KOPT-K1 (cell line): ENCODE results near the gene GRIN3B.
A peak's percentile ranks its signal among the peaks of the same experiment; 100 is the strongest.

Source experiments
- H3K27ac ChIP-seq: fragments of 200-600 bp; sonication (generic); 2 replicates; pipeline ENCODE4 v1.5.1; 2016; ENCODE audit warnings: antibody characterized with exemption, mild to moderate bottlenecking, low read depth, low read length; ENCODE audit not compliant: poor library complexity, severe bottlenecking
- H3K36me3 ChIP-seq: fragments of 200-600 bp; sonication (generic); 2 replicates; pipeline ENCODE4 v1.5.1; 2017; ENCODE audit warnings: antibody characterized with exemption, mild to moderate bottlenecking, low read length, moderate library complexity; ENCODE audit not compliant: insufficient read depth
- H3K9me3 ChIP-seq: fragments of 200-600 bp; sonication (generic); 2 replicates; pipeline ENCODE4 v1.5.1; 2017; ENCODE audit warnings: antibody characterized with exemption, low read length, mild to moderate bottlenecking; ENCODE audit not compliant: insufficient read depth, poor library complexity, severe bottlenecking

Gene GRIN3B

DNA sequence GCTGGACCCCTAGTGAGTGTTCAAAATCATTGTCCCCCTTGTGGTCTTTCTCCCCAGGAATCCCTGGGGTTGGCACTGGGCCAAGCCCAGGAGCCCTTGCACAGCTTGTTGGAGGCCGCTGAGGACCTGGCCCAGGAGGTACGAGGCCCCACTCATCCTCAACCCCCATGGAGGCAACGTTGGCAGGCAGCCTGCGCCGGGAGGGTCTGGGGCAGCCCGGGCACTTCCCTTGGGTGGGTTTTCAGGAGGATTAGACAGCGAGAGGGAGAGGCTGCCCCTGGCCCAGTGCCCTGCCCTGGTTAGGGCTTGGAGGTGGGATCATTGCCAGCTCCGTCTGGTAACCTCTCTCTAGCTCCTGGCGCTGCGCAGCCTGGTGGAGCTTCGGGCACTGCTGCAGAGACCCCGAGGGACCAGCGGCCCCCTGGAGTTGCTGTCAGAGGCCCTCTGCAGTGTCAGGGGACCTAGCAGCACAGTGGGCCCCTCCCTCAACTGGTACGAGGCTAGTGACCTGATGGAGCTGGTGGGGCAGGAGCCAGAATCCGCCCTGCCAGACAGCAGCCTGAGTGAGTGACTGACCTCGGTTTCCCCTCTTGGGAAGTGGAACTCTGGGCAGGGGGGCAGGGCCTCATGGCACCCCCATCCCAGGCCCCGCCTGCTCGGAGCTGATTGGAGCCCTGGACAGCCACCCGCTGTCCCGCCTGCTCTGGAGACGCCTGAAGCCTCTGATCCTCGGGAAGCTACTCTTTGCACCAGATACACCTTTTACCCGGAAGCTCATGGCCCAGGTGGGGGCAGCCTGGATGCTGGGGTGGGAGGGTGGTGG, 42.7 kb downstream of the GRIN3B start:
- no peak overlapping the region for H3K27ac ChIP-seq
- H3K9me3 ChIP-seq, result no peaks in the 10 kb centered on the region
- H3K36me3 ChIP-seq, result no peaks in the 10 kb centered on the region; the same call in 1 of the 2 replicates

DNA sequence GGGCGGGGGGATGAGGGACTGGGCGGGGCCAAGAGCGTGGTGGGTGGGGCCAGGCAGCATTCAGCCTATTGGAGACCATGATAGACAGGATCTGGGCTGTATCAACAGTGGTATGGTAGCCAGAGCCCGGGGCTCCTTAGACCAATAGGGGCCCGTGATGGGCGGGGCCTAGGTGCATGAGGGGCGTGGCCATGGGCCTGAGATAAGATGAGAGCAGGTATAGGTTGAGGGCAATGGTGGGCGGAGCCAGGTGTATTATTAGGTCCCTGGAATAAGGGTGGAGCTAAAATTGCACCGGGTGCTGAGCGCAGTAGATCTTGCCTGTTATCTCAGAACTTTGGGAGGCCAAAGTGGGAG, 45.0 kb downstream of the GRIN3B start:
- no peaks in the 10 kb centered on the region for H3K9me3 ChIP-seq
- H3K27ac ChIP-seq, result no peak overlapping the region
- no peaks in the 10 kb centered on the region; the same call in 1 of the 2 replicates for H3K36me3 ChIP-seq

DNA sequence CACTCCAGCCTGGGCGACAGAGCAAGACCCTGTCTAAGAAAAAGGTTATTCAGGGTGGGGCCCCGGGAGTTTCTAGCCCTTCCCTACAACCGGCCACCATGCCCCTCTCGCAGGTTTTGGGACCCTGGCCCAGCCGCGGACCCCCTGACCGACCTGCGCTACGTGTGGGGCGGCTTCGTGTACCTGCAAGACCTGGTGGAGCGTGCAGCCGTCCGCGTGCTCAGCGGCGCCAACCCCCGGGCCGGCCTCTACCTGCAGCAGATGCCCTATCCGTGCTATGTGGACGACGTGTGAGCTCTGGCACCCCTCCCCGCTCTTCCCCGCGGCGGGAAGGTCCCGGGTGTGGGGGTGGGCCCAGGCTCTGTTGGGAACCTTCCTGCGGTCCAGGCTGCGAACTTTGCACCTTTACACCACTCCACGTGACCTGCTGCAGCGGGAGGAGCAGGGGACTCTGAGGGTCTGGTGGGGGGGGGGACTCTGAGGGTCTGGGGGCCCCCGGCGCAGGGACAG, 46.0 kb downstream of the GRIN3B start:
- no peak overlapping the region for H3K27ac ChIP-seq
- no peaks in the 10 kb centered on the region for H3K9me3 ChIP-seq
- H3K36me3 ChIP-seq, result no peaks in the 10 kb centered on the region; the same call in 1 of the 2 replicates

DNA sequence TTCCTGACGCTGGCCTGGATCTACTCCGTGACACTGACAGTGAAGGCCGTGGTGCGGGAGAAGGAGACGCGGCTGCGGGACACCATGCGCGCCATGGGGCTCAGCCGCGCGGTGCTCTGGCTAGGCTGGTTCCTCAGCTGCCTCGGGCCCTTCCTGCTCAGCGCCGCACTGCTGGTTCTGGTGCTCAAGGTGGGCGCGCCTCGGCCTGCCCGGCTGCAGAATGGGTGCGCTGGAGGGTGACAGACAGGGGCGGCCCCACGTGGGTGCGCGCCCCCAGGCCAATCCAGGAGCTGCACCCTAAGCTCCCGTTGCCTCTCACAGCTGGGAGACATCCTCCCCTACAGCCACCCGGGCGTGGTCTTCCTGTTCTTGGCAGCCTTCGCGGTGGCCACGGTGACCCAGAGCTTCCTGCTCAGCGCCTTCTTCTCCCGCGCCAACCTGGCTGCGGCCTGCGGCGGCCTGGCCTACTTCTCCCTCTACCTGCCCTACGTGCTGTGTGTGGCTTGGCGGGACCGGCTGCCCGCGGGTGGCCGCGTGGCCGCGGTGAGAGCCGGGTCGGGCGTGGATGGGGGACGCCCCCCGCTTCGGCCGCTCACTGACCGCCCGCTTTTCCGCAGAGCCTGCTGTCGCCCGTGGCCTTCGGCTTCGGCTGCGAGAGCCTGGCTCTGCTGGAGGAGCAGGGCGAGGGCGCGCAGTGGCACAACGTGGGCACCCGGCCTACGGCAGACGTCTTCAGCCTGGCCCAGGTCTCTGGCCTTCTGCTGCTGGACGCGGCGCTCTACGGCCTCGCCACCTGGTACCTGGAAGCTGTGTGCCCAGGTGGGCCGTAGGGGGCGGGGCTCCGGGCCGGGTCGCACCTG, 46.8 kb downstream of the GRIN3B start:
- H3K27ac ChIP-seq, result no peak overlapping the region

DNA sequence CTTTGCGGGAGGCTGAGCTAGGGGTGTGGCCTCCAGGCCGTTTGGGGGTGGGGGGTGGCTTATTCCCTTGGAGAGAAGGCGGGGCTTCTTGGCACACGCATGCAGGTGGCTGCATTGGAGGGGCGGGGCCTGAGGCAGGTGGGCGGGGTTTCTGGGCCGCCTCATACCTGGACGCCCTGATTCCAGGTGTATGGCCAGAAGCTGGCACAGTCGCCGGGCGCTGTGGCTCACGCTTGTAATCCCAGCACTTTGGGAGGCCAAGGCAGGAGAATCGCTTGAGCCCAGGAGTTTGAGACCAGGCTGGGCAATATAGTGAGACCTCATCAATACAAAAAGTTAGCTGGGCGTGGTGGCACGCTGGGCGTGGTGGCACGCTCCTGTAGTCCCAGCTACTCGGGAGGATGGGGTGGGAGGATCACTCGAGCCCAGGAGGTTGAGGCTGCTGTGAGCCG, 47.5 kb downstream of the GRIN3B start:
- no peaks in the 10 kb centered on the region; the same call in 1 of the 2 replicates for H3K36me3 ChIP-seq
- H3K9me3 ChIP-seq, result no peaks in the 10 kb centered on the region
- no peak overlapping the region for H3K27ac ChIP-seq

More for the DNA sequence above, 46.8 kb downstream of the GRIN3B start:
- Histone ChIP-seq H3K9me3 (no peaks in the 10 kb centered on the region), H3K36me3 (no peaks in the 10 kb centered on the region; the same call in 1 of the 2 replicates)

DNA sequence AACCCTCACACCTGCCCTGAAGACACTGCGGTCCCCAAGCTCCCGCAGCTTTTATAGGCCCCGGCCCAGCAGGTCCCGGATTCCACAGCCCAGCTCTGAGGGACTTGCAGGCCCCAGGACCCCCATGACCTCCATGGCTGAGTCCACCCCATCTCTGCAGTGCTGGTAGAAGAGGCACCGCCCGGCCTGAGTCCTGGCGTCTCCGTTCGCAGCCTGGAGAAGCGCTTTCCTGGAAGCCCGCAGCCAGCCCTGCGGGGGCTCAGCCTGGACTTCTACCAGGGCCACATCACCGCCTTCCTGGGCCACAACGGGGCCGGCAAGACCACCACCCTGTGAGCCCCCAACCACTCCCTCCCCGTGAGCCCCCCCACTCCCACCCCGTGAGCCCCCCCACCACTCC, 48.9 kb downstream of the GRIN3B start:
- Histone ChIP-seq H3K9me3 (no peaks in the 10 kb centered on the region), H3K36me3 (no peaks in the 10 kb centered on the region; the same call in 1 of the 2 replicates), H3K27ac (no peak overlapping the region)

DNA sequence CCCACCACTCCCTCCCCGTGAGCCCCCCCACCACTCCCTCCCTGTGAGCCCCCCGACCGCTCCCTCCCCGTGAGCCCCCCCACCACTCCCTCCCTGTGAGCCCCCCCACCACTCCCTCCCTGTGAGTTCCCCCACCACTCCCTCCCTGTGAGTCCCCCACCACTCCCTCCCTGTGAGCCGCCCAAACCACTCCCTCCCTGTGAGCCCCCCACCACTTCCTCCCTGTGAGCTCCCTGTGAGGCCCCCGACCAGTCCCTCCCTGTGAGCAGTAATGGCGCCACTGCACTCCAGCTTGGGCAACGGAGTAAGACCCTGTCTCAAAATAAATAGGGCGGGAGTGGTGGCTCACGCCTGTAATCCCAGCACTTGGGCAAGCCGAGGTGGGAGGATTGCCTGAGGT, 49.6 kb downstream of the GRIN3B start:
- Histone ChIP-seq H3K9me3 (no peaks in the 10 kb centered on the region), H3K36me3 (no peaks in the 10 kb centered on the region), H3K27ac (no peak overlapping the region)

DNA sequence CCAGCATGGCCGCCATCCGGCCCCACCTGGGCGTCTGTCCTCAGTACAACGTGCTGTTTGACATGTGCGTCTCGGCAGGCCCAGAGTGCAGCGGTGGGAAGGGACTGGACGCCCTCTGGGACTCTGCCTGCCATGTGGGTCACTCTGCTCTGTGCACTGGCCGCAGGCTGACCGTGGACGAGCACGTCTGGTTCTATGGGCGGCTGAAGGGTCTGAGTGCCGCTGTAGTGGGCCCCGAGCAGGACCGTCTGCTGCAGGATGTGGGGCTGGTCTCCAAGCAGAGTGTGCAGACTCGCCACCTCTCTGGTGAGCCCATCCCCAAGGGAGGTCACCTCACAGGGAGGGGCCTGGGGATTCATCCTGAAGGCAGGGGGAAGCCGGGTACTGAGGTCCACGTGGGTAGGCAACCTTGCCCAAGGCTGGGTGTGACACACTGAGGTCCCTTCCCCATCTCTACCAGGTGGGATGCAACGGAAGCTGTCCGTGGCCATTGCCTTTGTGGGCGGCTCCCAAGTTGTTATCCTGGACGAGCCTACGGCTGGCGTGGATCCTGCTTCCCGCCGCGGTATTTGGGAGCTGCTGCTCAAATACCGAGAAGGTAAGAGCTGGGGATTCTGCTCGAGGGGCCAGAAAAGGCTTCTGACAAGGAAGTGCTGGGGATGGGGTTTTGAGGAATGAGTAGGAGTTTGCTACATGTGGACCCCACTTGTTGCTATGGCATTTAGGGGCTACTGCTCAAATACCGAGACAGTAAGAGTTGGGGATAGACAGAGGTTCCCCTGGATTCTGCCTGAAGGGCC, 51.0 kb downstream of the GRIN3B start:
- H3K36me3 ChIP-seq, result 0 out of 2 replicates have a peak, but pooled peaks cover under 1% of the 10 kb centered on the region
- no peaks in the 10 kb centered on the region for H3K9me3 ChIP-seq
- H3K27ac ChIP-seq, result peak overlapping the region; percentile 57

DNA sequence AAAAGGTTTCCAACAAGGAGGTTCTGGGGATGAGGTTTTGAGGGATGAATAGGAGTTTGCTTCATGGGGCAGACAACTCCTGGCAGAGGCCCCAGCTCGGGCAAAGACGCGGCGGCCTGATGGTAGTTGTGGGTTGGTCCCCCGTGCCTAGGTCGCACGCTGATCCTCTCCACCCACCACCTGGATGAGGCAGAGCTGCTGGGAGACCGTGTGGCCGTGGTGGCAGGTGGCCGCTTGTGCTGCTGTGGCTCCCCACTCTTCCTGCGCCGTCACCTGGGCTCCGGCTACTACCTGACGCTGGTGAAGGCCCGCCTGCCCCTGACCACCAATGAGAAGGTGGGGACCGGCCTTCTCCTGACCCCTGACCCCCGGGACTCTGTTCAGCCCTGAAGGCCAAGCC, 51.6 kb downstream of the GRIN3B start:
- H3K27ac ChIP-seq, result peak overlapping the region; percentile 57
- no peaks in the 10 kb centered on the region for H3K9me3 ChIP-seq
- H3K36me3 ChIP-seq, result peaks cover 4% of the 10 kb centered on the region; the same call in 1 of the 2 replicates

DNA sequence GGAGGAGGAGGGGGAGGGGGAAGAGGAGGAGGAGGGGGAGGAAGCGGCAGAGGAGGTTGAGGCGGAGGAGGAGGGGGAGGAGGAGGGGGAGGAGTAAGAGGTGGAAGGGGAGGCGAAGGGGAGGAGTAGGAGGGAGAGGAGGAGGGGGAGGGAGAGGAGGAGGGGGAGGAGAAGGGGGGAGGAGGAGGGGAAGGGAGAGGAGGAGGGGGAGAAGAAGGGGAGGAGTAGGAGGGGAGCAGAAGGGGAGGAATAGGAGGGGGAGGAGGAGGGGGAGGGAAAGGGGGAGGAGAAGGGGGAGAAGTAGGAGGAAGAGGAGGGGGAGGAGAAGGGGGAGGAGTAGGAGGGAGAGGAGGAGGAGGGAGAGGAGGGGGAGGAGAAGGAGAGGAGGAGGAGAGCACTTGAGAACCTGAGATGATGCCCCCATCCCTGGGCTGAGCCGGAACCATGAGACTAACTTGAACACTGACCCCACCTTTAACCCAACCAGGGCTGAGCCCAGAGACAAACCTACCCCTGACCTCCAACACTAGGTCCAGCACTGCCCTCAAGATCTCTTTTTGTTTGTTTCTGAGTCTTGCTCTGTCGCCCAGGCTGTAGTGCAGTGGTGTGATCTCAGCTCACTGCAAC, 52.2 kb downstream of the GRIN3B start:
- no peaks in the 10 kb centered on the region for H3K9me3 ChIP-seq
- H3K27ac ChIP-seq, result peak overlapping the region; percentile 57
- H3K36me3 ChIP-seq, result peaks cover 4% of the 10 kb centered on the region; the same call in 1 of the 2 replicates

DNA sequence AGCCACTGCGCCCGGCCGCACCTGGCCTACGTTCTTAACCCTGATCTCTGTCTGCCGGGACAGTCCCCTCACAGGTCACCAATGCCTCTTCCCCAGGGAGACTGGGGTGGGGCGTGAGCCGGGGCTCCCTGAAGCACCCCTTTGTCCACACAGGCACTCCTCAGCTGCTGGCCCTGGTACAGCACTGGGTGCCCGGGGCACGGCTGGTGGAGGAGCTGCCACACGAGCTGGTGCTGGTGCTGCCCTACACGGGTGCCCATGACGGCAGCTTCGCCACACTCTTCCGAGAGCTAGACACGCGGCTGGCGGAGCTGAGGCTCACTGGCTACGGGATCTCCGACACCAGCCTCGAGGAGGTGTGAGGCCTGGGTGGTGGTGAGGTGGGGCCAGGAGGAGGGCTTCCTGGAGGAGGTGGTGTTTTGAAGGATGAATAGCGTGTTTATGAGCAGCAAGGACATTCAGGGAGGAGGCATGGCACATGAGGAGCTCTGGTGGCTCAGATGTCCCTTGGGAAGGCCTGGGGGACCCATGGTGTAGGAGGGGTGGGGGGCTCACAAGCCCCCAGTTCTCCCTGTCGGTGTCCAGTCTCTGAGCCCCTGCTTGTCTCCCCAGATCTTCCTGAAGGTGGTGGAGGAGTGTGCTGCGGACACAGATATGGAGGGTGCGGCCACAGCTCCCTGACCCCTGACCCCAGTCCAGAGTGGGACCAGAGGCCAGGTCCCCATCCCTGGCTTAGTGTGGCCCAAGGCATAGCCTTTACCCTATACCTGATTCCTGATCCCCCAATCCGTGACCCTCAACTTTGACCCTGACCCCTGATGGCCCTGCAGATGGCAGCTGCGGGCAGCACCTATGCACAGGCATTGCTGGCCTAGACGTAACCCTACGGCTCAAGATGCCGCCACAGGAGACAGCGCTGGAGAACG, 53.2 kb downstream of the GRIN3B start:
- no peak overlapping the region for H3K27ac ChIP-seq
- no peaks in the 10 kb centered on the region for H3K9me3 ChIP-seq
- H3K36me3 ChIP-seq, result peaks cover 4% of the 10 kb centered on the region; the same call in 1 of the 2 replicates

DNA sequence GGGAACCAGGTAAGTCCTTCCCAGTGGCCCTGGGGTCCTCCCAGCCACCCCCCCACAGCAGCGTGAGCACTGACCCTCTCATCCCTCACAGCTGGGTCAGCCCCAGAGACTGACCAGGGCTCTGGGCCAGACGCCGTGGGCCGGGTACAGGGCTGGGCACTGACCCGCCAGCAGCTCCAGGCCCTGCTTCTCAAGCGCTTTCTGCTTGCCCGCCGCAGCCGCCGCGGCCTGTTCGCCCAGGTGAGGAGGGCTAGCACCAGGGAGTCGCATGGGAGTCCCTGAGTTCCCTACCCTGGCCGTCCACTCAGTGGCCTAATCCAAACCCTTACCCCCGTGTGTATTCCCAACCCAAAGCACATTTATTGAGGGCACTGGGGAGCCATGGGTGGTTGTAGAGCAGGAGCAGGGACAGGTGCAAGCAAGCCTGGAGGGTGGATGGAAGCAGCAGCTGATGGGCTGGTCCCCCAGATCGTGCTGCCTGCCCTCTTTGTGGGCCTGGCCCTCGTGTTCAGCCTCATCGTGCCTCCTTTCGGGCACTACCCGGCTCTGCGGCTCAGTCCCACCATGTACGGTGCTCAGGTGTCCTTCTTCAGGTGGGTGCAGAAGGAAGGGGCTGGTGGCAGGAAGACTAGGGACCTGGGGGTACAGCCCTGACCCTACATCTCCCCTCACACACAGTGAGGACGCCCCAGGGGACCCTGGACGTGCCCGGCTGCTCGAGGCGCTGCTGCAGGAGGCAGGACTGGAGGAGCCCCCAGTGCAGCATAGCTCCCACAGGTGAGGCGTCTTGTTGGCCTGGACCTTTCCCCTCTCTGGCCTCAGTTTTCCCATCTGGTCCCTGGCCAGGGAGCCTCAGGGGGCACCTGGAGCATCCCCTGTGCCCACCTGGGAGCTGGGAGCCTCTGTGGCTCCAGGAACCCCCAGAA, 54.1 kb downstream of the GRIN3B start:
- H3K36me3 ChIP-seq, result peaks cover 4% of the 10 kb centered on the region; the same call in 1 of the 2 replicates
- no peak overlapping the region for H3K27ac ChIP-seq
- H3K9me3 ChIP-seq, result no peaks in the 10 kb centered on the region
